ENCODE data around the gene ZMYND8.
A peak's percentile ranks its signal among the peaks of the same experiment; 100 is the strongest.
"Not testable (repeated sequence)": the region's sequence is repeated elsewhere in the genome, so short reads cannot be mapped to it uniquely, and the experiment has no call there.

ZMYND8 gene

GRCh38 chr20:47196091-47197081, 160.1 kb downstream of the ZMYND8 start:
- peak; percentile 58 for DNase-seq

GRCh38 chr20:47195573-47195972, 160.9 kb downstream of the ZMYND8 start:
- DNase-seq, result no peak

GRCh38 chr20:47191956-47192355, 164.5 kb downstream of the ZMYND8 start:
- DNase-seq, result no peak

- no peak for DNase-seq
These were observed 165.3 kb downstream of the ZMYND8 start for GRCh38 chr20:47191074-47191673.

- no peak for DNase-seq
These were observed 167.4 kb downstream of the ZMYND8 start for GRCh38 chr20:47189060-47189459.

- DNase-seq, result no peak
These were observed 168.0 kb downstream of the ZMYND8 start for GRCh38 chr20:47188540-47188939.

GRCh38 chr20:47187450-47188195, 168.9 kb downstream of the ZMYND8 start:
- no peak for DNase-seq

- no peak for DNase-seq
These were observed 173.1 kb downstream of the ZMYND8 start for GRCh38 chr20:47183367-47183766.

- DNase-seq, result peak; percentile 35
These were observed 175.2 kb downstream of the ZMYND8 start for GRCh38 chr20:47181056-47181862.

- DNase-seq, result no peak
These were observed 177.2 kb downstream of the ZMYND8 start for GRCh38 chr20:47179267-47179666.

- DNase-seq, result no peak
These were observed 177.6 kb downstream of the ZMYND8 start for GRCh38 chr20:47178851-47179250.

GRCh38 chr20:47178277-47178676, 178.2 kb downstream of the ZMYND8 start:
- no peak for DNase-seq

- DNase-seq, result not testable (repeated sequence)
These were observed 180.3 kb downstream of the ZMYND8 start for GRCh38 chr20:47176217-47176616.

- DNase-seq, result no peak
These were observed 181.0 kb downstream of the ZMYND8 start for GRCh38 chr20:47175493-47175892.

- DNase-seq, result no peak
These were observed 181.8 kb downstream of the ZMYND8 start for GRCh38 chr20:47174456-47175243.

- DNase-seq, result no peak
These were observed 182.8 kb downstream of the ZMYND8 start for GRCh38 chr20:47173596-47174216.

GRCh38 chr20:47172579-47172978, 183.9 kb downstream of the ZMYND8 start:
- no peak for DNase-seq

- no peak for DNase-seq
These were observed 188.7 kb downstream of the ZMYND8 start for GRCh38 chr20:47167846-47168245.

- DNase-seq, result no peak
These were observed 191.1 kb downstream of the ZMYND8 start for GRCh38 chr20:47165376-47165865.

- DNase-seq, result no peak
These were observed 192.4 kb downstream of the ZMYND8 start for GRCh38 chr20:47164140-47164539.

- no peak for DNase-seq
These were observed 195.1 kb downstream of the ZMYND8 start for GRCh38 chr20:47161411-47161810.

All from CD4-positive, alpha-beta T cell treated with Interferon gamma for 1 hour (primary cell).